DND-41 (cell line): Measurements from ENCODE around the gene PPM1E.

Experiments used
- ATAC-seq: fragments of 200-7000 bp; cut with Tn5 transposase; 3 replicates; pipeline ENCODE4 v1.9.1; 2021; ENCODE audit warnings: low read depth; ENCODE audit not compliant: insufficient read depth
- DNase-seq: peaks from one replicate; pipeline ENCODE4 v3.0.0-alpha.2; 2020
- H2AFZ ChIP-seq: 2 replicates; pipeline ENCODE4 v1.6.0; 2012; ENCODE audit warnings: low read depth, low read length
- H3K27ac ChIP-seq: 2 replicates; pipeline ENCODE4 v1.5.1; 2012; ENCODE audit warnings: low read length, inconsistent platforms
- H3K27me3 ChIP-seq: fragments of 200-600 bp; sonication (generic); 2 replicates; pipeline ENCODE4 v1.6.0; 2012; ENCODE audit warnings: low read length, mild to moderate bottlenecking, inconsistent platforms; ENCODE audit not compliant: insufficient read depth, poor library complexity
- H3K36me3 ChIP-seq: 2 replicates; pipeline ENCODE4 v1.5.1; 2012; ENCODE audit warnings: low read length, inconsistent platforms; ENCODE audit not compliant: insufficient read depth
- H3K4me1 ChIP-seq: 2 replicates; pipeline ENCODE4 v1.5.1; 2012; ENCODE audit warnings: mild to moderate bottlenecking, low read length; ENCODE audit not compliant: insufficient read depth
- H3K4me2 ChIP-seq: 2 replicates; pipeline ENCODE4 v1.6.0; 2012; ENCODE audit warnings: mild to moderate bottlenecking, moderate library complexity, low read length, inconsistent platforms; ENCODE audit not compliant: insufficient read depth
- H3K4me3 ChIP-seq, 2 experiments: fragments of 200-600 bp in 1 of 2; shearing (Covaris generic) in 1 of 2; 2 replicates each; pipeline ENCODE4 v1.5.1; 2012 to 2016; ENCODE audit warnings: inconsistent platforms in 2 of 2, low read length in 2 of 2, mild to moderate bottlenecking in 2 of 2, low read depth in 1 of 2, moderate library complexity in 1 of 2
- H3K79me2 ChIP-seq: 2 replicates; pipeline ENCODE4 v1.6.0; 2012; ENCODE audit warnings: low read length, inconsistent platforms; ENCODE audit not compliant: insufficient read depth
- H3K9ac ChIP-seq: 2 replicates; pipeline ENCODE4 v1.6.0; 2012; ENCODE audit warnings: low read depth, mild to moderate bottlenecking, inconsistent platforms, low read length, moderate library complexity
- H3K9me3 ChIP-seq: 2 replicates; pipeline ENCODE4 v1.5.1; 2012; ENCODE audit warnings: low read length, moderate library complexity, mild to moderate bottlenecking, inconsistent platforms; ENCODE audit not compliant: insufficient read depth, severe bottlenecking
- H4K20me1 ChIP-seq: 2 replicates; pipeline ENCODE4 v1.6.0; 2012; ENCODE audit warnings: low read length; ENCODE audit not compliant: insufficient read depth
- CTCF ChIP-seq: IDR thresholded peaks from 2 replicates; pipeline ENCODE4 v1.5.1; 2012; ENCODE audit warnings: borderline replicate concordance, low read length, moderate library complexity, mild to moderate bottlenecking; ENCODE audit not compliant: poor library complexity, severe bottlenecking; ENCODE audit errors: extremely low read depth
- EZH2 ChIP-seq: IDR thresholded peaks from 3 replicates; pipeline ENCODE4 v1.6.1; 2012; ENCODE audit warnings: borderline replicate concordance, low read depth, mild to moderate bottlenecking, moderate library complexity, low read length, inconsistent platforms; ENCODE audit not compliant: severe bottlenecking

Gene PPM1E

GRCh38 chr17:58996968-58997367 lies 241.3 kb downstream of the PPM1E start:
- no peak overlapping the region for H3K4me2 ChIP-seq
- ATAC-seq: no peak

GRCh38 chr17:58997756-58998553 lies 242.3 kb downstream of the PPM1E start:
- Histone ChIP-seq H3K9me3 (no peaks in the 10 kb centered on the region), H3K4me2 (no peak overlapping the region), H3K79me2 (no peaks in the 10 kb centered on the region), H3K36me3 (peaks cover 72% of the 10 kb centered on the region), H3K4me1 (no peaks in the 10 kb centered on the region), H3K4me3 (no peak overlapping the region), H2AFZ (no peak overlapping the region), H4K20me1 (no peaks in the 10 kb centered on the region), H3K9ac (no peak overlapping the region), H3K27ac (no peak overlapping the region), H3K27me3 (no peaks in the 10 kb centered on the region)
- no peak for TF ChIP-seq CTCF
- TF ChIP-seq EZH2: no peak
- DNase-seq (no peak), ATAC-seq (no peak)

More at GRCh38 chr17:58996968-58997367, 241.3 kb downstream of the PPM1E start:
- H2AFZ ChIP-seq: no peak overlapping the region
- H3K79me2 ChIP-seq: no peaks in the 10 kb centered on the region
- H3K4me3 ChIP-seq: no peak overlapping the region
- no peak overlapping the region for H3K27ac ChIP-seq
- no peak for DNase-seq
- H3K27me3 ChIP-seq: no peaks in the 10 kb centered on the region
- H3K4me1 ChIP-seq: no peaks in the 10 kb centered on the region
- H3K9me3 ChIP-seq: no peaks in the 10 kb centered on the region
- H4K20me1 ChIP-seq: no peaks in the 10 kb centered on the region
- TF ChIP-seq EZH2 (no peak), CTCF (no peak)
- peaks cover 64% of the 10 kb centered on the region; the same call in 1 of the 2 replicates for H3K36me3 ChIP-seq
- H3K9ac ChIP-seq: no peak overlapping the region

GRCh38 chr17:58998871-58999270 lies 243.2 kb downstream of the PPM1E start:
- H3K4me2 ChIP-seq: no peak overlapping the region
- DNase-seq (no peak), ATAC-seq (no peak)
- H4K20me1 ChIP-seq: no peaks in the 10 kb centered on the region
- H3K27ac ChIP-seq: no peak overlapping the region
- no peak overlapping the region for H2AFZ ChIP-seq
- no peak for TF ChIP-seq CTCF
- no peak for TF ChIP-seq EZH2
- H3K27me3 ChIP-seq: no peaks in the 10 kb centered on the region
- no peaks in the 10 kb centered on the region for H3K4me1 ChIP-seq
- no peaks in the 10 kb centered on the region for H3K79me2 ChIP-seq
- no peaks in the 10 kb centered on the region for H3K9me3 ChIP-seq
- H3K36me3 ChIP-seq: peaks cover 75% of the 10 kb centered on the region
- H3K4me3 ChIP-seq: no peak overlapping the region
- H3K9ac ChIP-seq: no peak overlapping the region
